ENCODE results near the gene NBAS.
"Not testable (repeated sequence)": the region's sequence is repeated elsewhere in the genome, so short reads cannot be mapped to it uniquely, and the experiment has no call there.

Gene NBAS

GRCh38 chr2:15412309-15412708 is 148.8 kb downstream of the NBAS start:
- no peak for DNase-seq (ENCODE audit: low spot score)

- no peak for DNase-seq (ENCODE audit: low spot score)
Observed at GRCh38 chr2:15410884-15411283, 150.2 kb downstream of the NBAS start.

- no peak for DNase-seq (ENCODE audit: low spot score)
Observed at GRCh38 chr2:15408759-15409158, 152.4 kb downstream of the NBAS start.

GRCh38 chr2:15407666-15408065 is 153.5 kb downstream of the NBAS start:
- DNase-seq (ENCODE audit: low spot score), result no peak

GRCh38 chr2:15404511-15404910 is 156.6 kb downstream of the NBAS start:
- DNase-seq (ENCODE audit: low spot score), result not testable (repeated sequence)

- no peak for DNase-seq (ENCODE audit: low spot score)
Observed at GRCh38 chr2:15400240-15400826, 160.8 kb downstream of the NBAS start.

GRCh38 chr2:15399241-15399640 is 161.9 kb downstream of the NBAS start:
- no peak for DNase-seq (ENCODE audit: low spot score)

- DNase-seq (ENCODE audit: low spot score), result no peak
Observed at GRCh38 chr2:15391751-15392150, 169.4 kb downstream of the NBAS start.

GRCh38 chr2:15389895-15390294 is 171.2 kb downstream of the NBAS start:
- DNase-seq (ENCODE audit: low spot score), result no peak

GRCh38 chr2:15389326-15389700 is 171.8 kb downstream of the NBAS start:
- no peak for DNase-seq (ENCODE audit: low spot score)

GRCh38 chr2:15388406-15389325 is 172.5 kb downstream of the NBAS start:
- no peak for DNase-seq (ENCODE audit: low spot score)

- DNase-seq (ENCODE audit: low spot score), result no peak
Observed at GRCh38 chr2:15385184-15385583, 175.9 kb downstream of the NBAS start.

GRCh38 chr2:15383695-15384350 is 177.3 kb downstream of the NBAS start:
- DNase-seq (ENCODE audit: low spot score), result no peak

GRCh38 chr2:15378148-15378908 is 182.8 kb downstream of the NBAS start:
- no peak for DNase-seq (ENCODE audit: low spot score)

GRCh38 chr2:15377202-15377601 is 183.9 kb downstream of the NBAS start:
- DNase-seq (ENCODE audit: low spot score), result no peak

- DNase-seq (ENCODE audit: low spot score), result no peak
Observed at GRCh38 chr2:15372019-15372418, 189.1 kb downstream of the NBAS start.

- no peak for DNase-seq (ENCODE audit: low spot score)
Observed at GRCh38 chr2:15369129-15369528, 192.0 kb downstream of the NBAS start.

- DNase-seq (ENCODE audit: low spot score), result no peak
Observed at GRCh38 chr2:15367715-15368114, 193.4 kb downstream of the NBAS start.

GRCh38 chr2:15367205-15367604 is 193.9 kb downstream of the NBAS start:
- no peak for DNase-seq (ENCODE audit: low spot score)

GRCh38 chr2:15365411-15365810 is 195.7 kb downstream of the NBAS start:
- no peak for DNase-seq (ENCODE audit: low spot score)

- no peak for DNase-seq (ENCODE audit: low spot score)
Observed at GRCh38 chr2:15364561-15364960, 196.6 kb downstream of the NBAS start.

GRCh38 chr2:15363734-15364133 is 197.4 kb downstream of the NBAS start:
- no peak for DNase-seq (ENCODE audit: low spot score)
